Urothelium cell line (cell line): ENCODE results near the gene TIMP2.
"Not testable (repeated sequence)": the region's sequence is repeated elsewhere in the genome, so short reads cannot be mapped to it uniquely, and the experiment has no call there.

Experiments used
- DNase-seq: peaks from one replicate; pipeline ENCODE4 v3.0.0; 2011; ENCODE audit warnings: low spot score, mixed read lengths
- FAIRE-seq: peaks from 2 replicates; lab custom pipeline; 2011; peaks lifted over from hg19 to GRCh38; lab: Jason Lieb, UNC

The TIMP2 gene

DNA sequence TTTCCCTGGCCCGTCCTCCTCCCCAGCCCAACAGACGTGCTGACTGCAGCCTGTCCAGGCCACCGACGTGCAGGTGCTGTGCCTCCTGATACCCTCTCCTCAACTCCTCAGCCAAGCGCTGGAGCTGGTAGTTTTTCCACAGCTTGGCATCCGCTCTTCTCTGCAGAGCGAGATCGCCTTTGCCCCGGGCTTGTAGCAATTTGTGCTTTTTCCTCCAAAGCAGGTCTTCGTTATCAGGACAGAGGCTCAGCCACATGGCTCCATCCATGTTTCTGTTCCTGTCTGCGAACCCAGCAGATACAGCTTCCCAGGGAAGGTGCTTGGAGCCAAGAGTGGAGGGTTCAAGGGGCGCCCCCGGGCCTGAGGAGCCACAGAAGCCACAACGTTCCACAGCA is 33.1 kb downstream of the TIMP2 start:
- no peak for FAIRE-seq

DNA sequence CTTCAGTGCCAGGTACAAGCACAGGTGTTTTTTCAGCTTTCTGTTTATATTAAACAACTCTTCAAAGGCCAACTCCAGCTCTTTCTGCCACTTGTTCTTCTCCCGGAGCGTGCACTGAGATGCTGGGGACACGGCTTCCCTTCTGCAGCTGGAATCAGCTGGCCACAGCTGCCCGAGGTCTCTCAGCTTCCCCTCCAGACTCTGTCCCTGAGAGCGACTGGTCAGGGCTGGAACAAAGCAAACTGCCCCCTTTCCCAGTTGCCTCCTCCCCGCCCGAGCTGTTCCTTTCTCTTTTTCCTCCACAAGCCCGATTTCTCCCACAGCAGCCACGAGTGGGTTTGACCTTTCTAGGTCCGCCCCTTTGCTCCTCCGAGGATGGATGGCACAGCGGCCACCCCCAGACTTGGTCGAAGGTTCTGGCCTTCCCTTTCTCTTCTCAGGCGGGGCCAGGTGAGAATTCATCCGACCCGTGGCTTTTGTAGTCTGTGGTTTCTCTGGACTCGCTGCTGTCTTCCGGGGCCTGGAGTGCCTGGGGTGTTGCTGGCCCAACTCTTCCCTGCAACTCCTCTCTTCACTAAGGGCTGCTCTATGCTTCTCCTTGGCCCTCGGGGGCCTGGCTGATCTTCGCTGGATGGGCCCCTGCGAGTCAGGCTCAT is 33.7 kb downstream of the TIMP2 start:
- FAIRE-seq (no peak), DNase-seq (no peak)

More for the DNA sequence above, 33.1 kb downstream of the TIMP2 start:
- no peak for DNase-seq

DNA sequence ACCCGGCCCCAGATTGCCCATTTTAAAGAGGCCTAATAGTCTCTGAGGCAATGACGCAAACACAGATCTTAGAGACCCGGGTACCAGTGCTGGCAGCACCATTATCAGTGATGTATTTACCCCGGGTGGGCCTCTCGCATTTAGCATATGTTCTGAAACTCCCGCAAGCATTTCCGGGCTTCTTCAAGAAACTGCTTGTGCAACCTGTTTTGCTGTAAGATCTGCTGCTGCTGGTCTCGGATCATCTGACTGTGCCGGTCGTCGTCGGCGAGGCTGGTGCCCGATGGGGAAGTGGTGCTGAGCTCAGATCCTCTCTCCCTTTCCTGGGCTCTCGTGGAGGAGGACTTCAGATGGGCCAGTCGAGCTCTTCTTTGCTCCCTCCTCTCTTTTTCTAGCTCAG is 34.7 kb downstream of the TIMP2 start:
- DNase-seq: no peak
- no peak for FAIRE-seq

DNA sequence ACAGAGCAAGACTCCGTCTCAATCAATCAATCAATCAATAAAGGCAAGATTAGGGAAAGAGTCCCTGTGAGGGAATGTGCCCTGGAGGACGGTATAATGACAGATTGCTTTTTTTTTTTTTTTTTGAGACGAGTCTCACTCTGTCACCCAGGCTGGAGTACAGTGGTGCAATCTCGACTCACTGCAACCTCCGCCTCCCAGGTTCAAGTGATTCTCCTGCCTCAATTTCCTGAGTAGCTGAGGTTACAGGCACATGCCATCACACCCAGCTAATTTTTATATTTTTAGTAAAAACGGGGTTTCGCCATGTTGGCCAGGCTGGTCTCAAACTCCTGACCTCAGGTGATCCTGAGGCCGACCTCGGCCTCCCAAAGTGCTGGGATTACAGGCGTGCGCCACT is 35.1 kb downstream of the TIMP2 start:
- DNase-seq, FAIRE-seq: not testable (repeated sequence)

DNA sequence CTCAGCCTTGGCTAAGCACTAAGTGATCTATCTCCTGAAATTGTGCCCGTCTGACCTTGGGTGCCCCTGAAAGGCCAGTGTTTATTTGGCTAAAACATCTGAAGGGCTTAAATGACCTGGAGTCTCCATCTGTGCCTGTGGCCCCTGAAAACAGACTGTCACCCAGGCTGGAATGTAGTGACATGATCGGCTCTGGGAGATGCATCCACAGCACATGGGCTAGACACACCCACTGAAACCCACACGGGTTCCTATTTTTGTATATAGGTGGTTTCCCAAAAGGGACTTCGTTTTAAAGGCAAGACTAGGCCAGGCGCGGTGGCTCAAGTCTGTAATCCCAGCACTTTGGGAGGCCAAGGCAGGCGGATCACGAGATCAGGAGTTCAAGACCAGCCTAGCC is 35.7 kb downstream of the TIMP2 start:
- DNase-seq (no peak), FAIRE-seq (no peak)

DNA sequence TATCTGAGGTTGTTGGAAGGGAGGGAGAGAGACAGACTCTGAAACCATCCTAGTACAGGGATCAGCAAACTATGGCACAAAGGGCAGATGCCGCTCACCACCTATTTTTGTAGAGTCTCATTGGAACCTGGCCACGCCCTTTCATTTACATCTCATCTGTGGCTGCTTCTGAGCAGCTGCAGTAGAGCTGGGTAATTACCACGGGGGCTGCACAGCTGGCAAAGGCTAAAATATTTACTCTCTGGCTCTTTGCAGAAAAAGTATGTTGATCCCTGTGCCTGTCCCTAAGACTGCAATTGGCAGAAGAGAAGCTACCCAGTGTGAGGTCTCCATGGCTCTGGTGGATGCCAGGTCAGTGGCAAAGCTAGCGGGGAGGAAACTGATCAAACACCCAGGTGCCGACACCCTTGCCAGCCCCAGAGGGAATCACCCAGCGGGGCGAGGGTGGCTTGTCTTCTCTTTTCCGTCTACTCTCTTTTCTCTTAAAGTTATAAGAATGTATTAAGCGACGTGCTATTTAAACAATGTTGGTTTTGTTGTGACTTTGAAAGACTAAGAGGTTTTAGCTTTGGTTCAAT is 36.2 kb downstream of the TIMP2 start:
- no peak for DNase-seq
- FAIRE-seq: no peak

DNA sequence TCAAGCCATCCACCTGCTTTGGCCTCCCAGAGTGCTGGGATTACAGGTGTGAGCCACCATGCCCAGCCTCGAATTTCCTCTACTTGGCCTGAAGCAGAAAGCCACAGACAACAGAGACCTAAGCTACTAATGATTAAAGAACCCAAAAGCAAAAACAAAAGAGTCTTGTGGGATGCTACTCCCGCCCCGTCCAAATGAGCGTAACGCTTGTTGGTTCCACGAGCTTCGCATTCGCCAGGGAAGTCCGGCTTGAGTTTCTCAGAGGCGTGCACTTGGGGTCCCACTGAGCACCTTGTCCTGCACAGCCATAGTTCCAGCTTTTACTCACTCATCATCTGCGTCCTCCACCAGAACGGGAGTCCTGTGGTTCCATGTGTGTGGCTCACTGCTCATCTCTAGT is 38.2 kb downstream of the TIMP2 start:
- FAIRE-seq: no peak
- DNase-seq: no peak

DNA sequence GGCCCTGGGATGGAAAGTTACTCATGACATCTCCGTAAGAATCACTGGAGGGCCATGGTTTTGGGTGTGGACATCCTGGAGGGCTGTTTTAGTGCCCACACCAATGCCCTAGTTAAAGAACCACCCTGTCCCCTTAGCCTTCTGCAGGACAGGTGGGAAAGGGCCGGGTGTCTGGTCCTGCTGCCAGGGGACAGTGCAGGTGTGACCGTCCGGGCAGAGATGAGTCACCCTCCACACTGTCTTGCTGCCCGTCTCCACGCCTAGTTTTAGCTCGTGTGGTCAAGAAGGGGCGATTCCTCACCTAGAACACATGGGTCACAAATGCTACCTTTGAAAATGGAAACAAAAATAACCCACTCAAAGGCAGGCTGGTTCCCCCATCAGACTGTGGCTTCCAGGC is 39.2 kb downstream of the TIMP2 start:
- no peak for DNase-seq
- FAIRE-seq: peak; percentile 90

DNA sequence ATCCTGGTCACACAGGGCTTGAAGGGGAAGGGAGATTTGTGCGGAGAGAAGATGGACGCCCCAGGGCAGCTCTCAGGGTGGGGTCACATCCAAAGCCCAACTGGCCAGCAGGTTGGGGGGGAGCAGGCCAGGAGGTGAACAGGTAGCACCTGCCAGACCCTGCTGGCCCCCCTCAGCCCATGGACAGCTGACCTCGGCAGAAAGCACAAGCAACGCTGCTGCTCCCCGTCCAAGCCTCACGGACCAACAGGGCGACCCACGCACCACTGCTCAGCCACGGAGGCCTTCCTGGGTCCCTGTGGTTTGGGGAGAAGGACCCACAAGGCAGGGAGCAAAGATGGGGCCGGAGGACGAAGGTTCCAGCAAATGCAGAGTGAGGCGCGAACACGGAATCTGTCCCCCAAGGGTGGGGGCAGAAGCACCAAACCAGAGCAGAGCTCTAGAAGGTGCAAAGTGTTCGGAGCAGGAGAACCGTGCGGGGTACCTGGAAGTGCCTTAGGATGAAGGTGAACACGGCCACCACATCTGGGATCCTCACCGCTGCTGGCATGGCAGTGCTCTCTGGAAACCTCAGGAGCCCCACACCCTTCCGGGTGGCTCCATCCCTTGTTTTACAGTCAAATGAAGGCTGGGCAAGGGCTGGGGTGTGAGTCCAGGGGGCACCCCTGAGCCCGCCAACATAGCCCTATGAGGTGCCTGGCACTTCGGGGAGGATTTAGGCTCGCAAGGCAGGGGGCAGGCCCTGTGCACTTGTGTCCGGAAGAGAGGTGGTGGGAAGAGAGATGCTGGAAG is 40.1 kb downstream of the TIMP2 start:
- FAIRE-seq (peak; percentile 77), DNase-seq (no peak)

DNA sequence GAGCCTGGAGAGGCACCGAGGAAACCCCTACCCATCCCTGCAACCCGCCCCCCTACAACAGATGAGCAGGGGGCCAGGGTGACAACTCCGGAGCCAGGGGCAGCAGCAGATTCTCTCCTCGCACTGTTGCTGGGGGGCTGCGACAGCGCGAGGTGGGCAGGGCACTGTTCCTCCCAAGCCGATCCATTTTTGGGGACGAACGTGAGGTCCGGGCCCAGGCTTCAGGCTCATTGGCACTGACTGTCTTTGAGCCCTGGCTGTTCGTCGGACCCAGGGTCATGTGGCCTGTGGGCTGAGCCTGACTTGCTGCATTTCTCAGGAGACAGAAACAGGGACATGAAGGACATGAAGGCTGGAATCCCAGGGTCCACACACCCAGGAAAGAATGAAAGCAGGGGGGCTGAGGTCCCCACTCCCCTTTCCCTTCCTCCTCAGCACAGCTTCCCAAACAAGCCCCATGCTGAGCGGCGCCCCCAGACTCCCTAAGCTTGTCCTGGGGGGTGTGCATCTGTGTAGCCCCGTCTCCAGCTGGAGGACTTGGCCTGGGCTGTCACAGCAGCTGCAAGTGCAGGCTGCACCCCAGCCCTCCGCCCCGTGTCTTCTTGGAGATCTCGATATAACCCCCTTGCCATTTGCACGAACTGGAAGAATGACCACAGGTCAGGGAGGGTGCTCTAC is 40.9 kb downstream of the TIMP2 start:
- peak; percentile 45 for DNase-seq
- FAIRE-seq: no peak

DNA sequence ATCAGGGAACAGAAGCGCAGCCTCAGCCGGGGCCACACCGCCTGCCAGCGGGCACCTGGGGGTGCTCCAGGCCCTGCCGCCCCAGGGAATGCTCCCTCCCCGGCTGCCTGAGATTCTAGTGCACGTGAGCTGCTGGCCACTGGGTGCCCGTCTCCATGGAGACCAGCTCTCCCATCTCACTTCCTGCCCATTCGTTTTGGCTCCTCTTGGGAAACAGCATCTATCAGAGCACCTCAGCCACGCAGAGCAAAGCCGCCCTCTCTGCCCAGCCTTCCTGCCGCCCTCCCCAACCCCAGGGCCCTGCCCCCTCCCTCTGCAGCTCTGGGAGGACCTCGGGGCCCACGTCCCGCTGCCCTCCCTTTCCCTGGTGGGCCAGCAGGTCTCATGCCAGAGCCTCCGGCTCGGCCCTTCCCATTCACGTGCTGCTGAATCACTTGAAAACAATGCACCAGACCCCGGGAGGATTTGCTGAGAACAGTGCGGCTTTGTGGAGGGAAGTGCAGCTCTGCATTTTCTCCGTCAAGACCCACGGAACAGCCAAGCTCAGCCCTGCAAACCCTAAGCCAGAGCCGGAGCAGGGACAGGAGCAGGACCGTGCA is 41.6 kb downstream of the TIMP2 start:
- DNase-seq: peak; percentile 97
- peak; percentile 97 for FAIRE-seq

DNA sequence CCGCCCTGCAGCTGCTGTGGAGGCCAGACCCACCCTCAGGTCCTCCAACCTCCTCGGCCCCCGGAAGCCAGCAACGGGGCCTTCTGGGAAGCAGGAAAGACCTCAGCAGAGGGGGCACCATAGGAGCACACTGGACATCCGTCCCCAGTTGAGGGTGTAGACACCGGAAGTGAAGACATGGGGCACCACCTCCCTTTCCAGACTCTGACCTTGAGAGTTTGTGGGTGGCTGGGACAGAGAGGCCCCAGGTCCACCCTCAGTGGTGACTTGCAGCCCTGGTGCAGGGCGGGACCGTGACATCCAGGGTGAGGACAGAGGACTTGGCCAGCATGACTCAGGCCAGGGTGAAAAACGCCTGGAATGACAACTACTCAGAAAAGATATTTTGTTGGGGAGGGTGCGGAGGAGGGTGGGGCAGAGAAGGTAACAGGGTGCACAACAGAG is 42.1 kb downstream of the TIMP2 start:
- FAIRE-seq (peak; percentile 30), DNase-seq (no peak)

DNA sequence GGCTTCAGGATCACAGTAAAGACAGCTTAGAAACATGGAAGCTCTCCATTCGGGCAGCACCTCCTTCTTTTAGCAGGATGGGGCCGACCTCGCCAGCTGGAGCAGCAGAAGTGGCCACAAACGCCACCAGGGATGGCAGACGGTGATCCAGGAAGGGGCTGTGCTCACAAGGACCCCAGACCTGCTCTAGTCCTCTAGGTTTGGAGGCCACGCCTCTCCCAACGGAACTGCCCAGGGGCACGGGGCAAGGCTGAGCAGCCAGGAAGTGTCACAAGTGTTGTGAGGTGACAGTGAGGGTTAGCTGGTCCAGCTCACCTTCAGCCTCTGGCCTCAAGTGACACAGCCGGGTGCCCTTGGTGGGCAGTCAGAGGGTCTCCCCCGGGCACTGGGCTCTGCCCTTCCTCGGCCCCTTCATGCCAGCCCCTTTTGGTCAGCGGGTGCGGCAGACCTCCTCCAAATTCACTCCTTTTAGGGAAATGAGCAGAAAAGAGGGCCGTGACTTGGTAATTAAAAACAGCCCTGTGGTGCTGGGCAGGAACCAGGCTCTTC is 42.6 kb downstream of the TIMP2 start:
- FAIRE-seq (peak; percentile 97), DNase-seq (no peak)

DNA sequence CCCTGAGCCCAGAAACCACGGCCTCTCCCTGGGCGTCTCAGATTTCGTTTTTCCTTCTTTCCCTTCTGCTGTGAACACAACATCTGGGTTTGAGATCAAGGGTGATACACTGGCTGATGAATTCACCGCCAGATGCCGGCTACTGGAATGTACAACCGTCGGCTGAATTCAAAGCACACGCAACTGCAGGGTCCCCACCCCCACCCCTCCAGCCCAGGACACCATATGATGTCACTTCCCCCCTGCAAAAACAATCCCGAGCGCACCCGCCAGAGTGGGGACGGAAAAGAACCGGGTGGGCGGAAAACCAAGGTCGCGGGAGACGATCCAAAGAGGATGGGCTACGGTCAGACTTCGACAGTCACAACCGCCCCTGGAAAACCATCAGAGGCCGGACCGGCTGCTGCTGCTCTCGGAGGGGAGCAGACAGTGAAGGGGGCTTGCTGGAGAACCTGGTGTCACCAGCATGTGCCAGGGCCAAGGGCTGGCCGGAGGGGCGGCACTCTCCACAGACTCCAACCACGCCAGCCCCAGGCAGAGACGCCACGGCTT is 45.5 kb downstream of the TIMP2 start:
- FAIRE-seq (peak; percentile 93), DNase-seq (peak; percentile 89)

DNA sequence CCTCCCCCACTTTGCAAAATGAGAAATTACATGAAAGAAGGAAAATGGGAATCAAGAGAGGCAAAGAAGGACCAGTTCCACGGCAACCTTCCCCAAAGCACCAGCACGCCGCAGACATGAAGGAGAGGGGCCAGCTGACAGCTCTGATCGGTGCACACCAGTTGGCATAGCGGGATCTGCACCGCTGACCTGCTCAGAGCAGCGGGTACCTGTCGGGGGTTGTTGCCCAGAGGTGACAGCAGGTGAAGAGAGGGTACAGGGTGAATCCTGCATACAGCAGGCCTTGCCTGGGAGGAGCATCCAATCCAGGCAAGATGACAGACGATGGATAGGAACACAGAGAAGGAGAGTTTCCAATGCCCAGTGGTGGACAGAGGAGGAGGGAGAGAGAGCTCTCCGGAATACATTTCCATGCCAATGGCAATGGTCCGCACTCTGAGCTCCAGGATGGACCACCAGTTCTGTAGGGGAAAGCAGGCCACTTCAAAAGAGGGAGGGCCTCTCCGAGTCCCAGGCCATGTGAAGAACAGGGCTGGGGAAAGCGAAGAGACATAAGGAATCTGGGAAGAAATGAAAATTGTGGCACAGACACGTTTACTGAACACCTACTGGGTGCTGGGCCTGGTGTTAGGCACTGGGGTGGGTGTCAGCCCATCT is 46.2 kb downstream of the TIMP2 start:
- peak; percentile 96 for FAIRE-seq
- DNase-seq: no peak

DNA sequence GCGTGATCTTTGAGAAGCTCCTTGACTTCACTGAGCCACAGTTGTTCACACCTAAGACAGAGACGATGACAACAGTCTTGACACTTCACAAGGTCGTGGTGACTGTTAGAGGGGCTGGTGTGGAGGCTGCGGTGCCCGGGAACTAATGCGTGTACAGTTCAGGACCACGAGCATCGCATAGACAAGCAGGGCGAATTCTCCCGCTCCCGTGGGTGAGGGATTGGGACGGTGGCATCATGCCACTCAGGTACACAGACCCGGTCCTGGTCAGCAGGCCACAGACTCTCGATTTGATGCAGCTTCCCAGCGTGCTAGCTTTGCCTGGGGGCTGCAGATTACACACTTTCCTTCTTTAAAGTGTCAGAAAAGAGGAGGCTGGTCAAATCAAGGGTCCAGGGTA is 46.9 kb downstream of the TIMP2 start:
- DNase-seq: no peak
- FAIRE-seq: peak; percentile 84

DNA sequence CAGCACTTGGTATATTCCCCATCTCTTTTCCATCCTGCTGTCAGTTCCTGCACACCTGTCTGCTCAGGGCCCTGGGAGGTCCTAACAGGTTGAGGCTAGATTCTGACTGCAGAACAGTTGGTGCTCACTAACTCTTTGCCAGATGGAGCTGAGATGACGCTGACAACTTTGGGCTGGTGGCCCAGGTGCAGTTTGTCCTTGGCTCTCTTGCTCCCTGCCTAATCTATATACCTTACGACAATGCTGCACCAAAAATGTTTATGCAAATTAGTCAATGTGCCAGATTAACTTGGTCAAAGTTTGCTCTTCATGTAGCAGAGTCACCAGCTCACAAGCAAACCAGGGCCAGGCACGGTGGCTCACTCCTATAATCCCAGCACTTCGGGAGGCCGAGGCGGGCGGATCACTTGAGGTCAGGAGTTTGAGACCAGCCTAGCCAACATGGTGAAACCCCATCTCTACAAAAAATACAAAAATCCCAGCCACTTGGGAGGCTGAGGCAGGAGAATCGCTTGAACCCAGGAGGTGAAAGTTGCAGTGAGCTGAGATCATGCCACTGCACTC is 48.2 kb downstream of the TIMP2 start:
- not testable (repeated sequence) for DNase-seq, FAIRE-seq

DNA sequence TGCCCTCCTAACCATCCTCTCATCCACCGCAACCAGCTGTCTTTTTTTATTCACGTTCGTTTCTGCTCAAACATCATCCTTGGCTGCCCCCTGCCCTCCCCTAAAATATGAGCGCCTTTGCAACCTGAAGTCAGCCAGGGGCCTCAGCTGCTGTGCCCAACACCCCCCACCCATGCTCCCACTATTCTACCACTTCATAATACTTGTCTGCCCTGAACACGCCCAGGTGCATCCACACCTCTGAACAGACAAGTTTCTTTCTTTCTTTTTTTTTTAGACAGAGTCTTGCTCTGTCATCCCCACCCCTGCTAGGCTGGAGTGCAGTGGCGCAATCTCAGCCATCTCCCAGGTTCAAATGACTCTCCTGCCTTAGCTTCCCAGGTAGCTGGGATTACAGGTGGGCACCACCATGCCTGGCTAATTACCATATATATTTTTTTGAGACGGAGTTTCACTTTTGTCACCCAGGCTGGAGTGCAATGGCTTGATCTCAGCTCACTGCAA is 49.0 kb downstream of the TIMP2 start:
- FAIRE-seq (no peak), DNase-seq (no peak)

DNA sequence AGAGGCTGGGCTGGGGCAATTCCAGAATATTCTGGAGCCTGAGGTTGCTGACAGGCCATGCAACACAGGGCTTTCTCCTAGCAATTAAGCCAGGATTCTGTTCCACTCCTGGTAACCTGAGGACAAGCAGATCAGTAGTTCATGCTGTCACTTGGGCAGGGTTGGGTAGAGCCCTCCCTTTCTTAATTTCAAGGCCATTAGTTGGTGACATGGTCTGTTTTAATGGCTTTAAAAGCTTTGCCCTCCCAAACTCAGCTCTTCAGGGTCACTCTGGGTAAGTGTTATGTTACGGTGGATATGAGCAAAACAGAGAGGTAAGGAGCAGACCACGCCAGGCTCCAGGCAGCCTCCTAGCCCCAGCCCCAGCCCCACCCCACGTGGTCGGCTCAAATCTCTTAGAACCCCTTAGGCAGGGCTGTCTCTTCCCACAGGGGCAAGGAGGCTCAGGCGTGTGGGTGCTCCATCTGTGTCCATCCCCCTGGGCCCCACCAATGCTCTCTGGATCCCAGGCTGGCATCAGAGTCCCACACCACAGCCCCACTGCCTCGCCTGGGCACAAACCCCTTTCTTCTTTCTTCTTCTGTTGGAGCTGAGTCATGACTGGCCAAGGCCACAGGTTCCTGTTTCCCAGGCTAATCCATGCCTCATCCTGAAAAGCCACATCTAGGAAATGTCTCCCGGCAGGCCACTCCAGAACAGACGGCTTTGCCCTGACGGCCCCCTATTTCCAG is 49.7 kb downstream of the TIMP2 start:
- peak; percentile 60 for DNase-seq

More for the DNA sequence above, 49.7 kb downstream of the TIMP2 start:
- FAIRE-seq: peak; percentile 87
